GM12874 (cell line): ENCODE measurements around the gene TPRG1L.

Source experiments
- CTCF ChIP-seq: IDR thresholded peaks from 2 replicates; pipeline ENCODE4 v1.5.1; 2011; ENCODE audit warnings: low read depth, mild to moderate bottlenecking, control low read depth, low read length, moderate library complexity; ENCODE audit not compliant: insufficient read depth

Gene TPRG1L

GRCh38 chr1:3662080-3662671, 37.4 kb downstream of the TPRG1L start:
- no peak for TF ChIP-seq CTCF

- TF ChIP-seq CTCF, result peak; percentile 10; the same call in 1 of the 2 replicates
Measured at GRCh38 chr1:3663999-3664699, 39.3 kb downstream of the TPRG1L start.

- TF ChIP-seq CTCF, result no peak
Measured at GRCh38 chr1:3664700-3665375, 40.0 kb downstream of the TPRG1L start.

GRCh38 chr1:3668148-3668547, 43.3 kb downstream of the TPRG1L start:
- TF ChIP-seq CTCF, result no peak

- TF ChIP-seq CTCF, result no peak
Measured at GRCh38 chr1:3668585-3669300, 43.9 kb downstream of the TPRG1L start.

GRCh38 chr1:3669421-3669821, 44.6 kb downstream of the TPRG1L start:
- TF ChIP-seq CTCF, result no peak

GRCh38 chr1:3669971-3670431, 45.2 kb downstream of the TPRG1L start:
- no peak for TF ChIP-seq CTCF
